Naive thymus-derived CD4-positive, alpha-beta T cell (primary cell): ENCODE measurements around the gene LEMD1. TPM values are rescaled to one million over a fixed set of nuclear protein-coding genes. Genes with fewer than 3 reads are reported as not detected.
A peak's percentile ranks its signal among the peaks of the same experiment; 100 is the strongest.

Source experiments
- ATAC-seq: fragments of 150-1000 bp; cut with Tn5 transposase; 2 replicates; pipeline ENCODE4 v1.10.0; 2021; ENCODE audit warnings: mild to moderate bottlenecking, moderate library complexity
- CTCF ChIA-PET: fragments of 350-600 bp; sonication (Branson Sonifier 250); formaldehyde crosslinking; loops from one replicate; lab custom pipeline; 2021; ENCODE audit warnings: antibody characterized with exemption; lab: Charles Lee
- POLR2A ChIA-PET: fragments of 350-600 bp; sonication (Branson Sonifier 250); formaldehyde crosslinking; loops from one replicate; lab custom pipeline; 2021; ENCODE audit warnings: antibody characterized with exemption, inconsistent platforms; lab: Charles Lee
- DNase-seq, 9 donors: peaks; one replicate each; pipeline versions ENCODE4 v3.0.0 to v3.0.0-alpha.2; 2020 to 2022; ENCODE audit warnings: mixed read lengths in 1 of 9
- H3K27ac ChIP-seq: one replicate; pipeline ENCODE4 v1.7.0; 2013; ENCODE audit warnings: mild to moderate bottlenecking, low read depth, low read length, moderate library complexity
- H3K27me3 ChIP-seq, 2 donors: one replicate each; pipeline ENCODE4 v1.7.0; 2013; ENCODE audit warnings: low read length in 2 of 2, mild to moderate bottlenecking in 2 of 2, moderate library complexity in 2 of 2; ENCODE audit not compliant: control insufficient read depth in 2 of 2, insufficient read depth in 2 of 2
- H3K36me3 ChIP-seq, 3 experiments: 1 replicate in 2 of 3; 2 replicates in 1 of 3; pipeline ENCODE4 v1.7.0; 2013; ENCODE audit warnings: low read length in 3 of 3, mild to moderate bottlenecking in 3 of 3, moderate library complexity in 1 of 3; ENCODE audit not compliant: insufficient read depth in 3 of 3, control insufficient read depth in 2 of 3
- H3K4me1 ChIP-seq, 2 donors: one replicate each; pipeline ENCODE4 v1.7.0; 2013; ENCODE audit warnings: low read length in 2 of 2, mild to moderate bottlenecking in 2 of 2, moderate library complexity in 1 of 2; ENCODE audit not compliant: control insufficient read depth in 2 of 2, insufficient read depth in 2 of 2
- H3K4me3 ChIP-seq: 2 replicates; pipeline ENCODE4 v1.7.0; 2013; ENCODE audit warnings: mild to moderate bottlenecking, low read length
- H3K9me3 ChIP-seq, 3 experiments: 1 replicate in 2 of 3; 2 replicates in 1 of 3; pipeline ENCODE4 v1.7.0; 2013; ENCODE audit warnings: low read length in 3 of 3; ENCODE audit not compliant: control insufficient read depth in 2 of 3
- H3K27ac Mint-ChIP-seq, 9 donors: one replicate each; pipeline ENCODE4 v1.8.0; 2020 to 2022; ENCODE audit warnings: mixed read lengths in 9 of 9, mild to moderate bottlenecking in 8 of 9, moderate library complexity in 5 of 9, inconsistent platforms in 2 of 9
- H3K27me3 Mint-ChIP-seq, 5 donors: one replicate each; pipeline ENCODE4 v1.8.0; 2021 to 2022; ENCODE audit warnings: mixed read lengths in 5 of 5, mild to moderate bottlenecking in 1 of 5
- H3K36me3 Mint-ChIP-seq, 5 donors: one replicate each; pipeline ENCODE4 v1.8.0; 2020 to 2022; ENCODE audit warnings: mixed read lengths in 5 of 5, mild to moderate bottlenecking in 3 of 5, inconsistent platforms in 1 of 5
- H3K4me1 Mint-ChIP-seq, 7 donors: one replicate each; pipeline ENCODE4 v1.8.0; 2020 to 2022; ENCODE audit warnings: mixed read lengths in 7 of 7, mild to moderate bottlenecking in 3 of 7, inconsistent platforms in 1 of 7
- H3K4me3 Mint-ChIP-seq, 10 donors: one replicate each; pipeline ENCODE4 v1.8.0; 2020 to 2022; ENCODE audit warnings: mild to moderate bottlenecking in 10 of 10, mixed read lengths in 10 of 10, moderate library complexity in 6 of 10, inconsistent platforms in 2 of 10
- H3K9me3 Mint-ChIP-seq, 11 donors: one replicate each; pipeline ENCODE4 v1.8.0; 2020 to 2022; ENCODE audit warnings: mixed read lengths in 11 of 11, mild to moderate bottlenecking in 4 of 11, inconsistent platforms in 1 of 11, moderate library complexity in 1 of 11
- intact Hi-C, 2 donors: fragments of 100-400 bp; cut with micrococcal nuclease; formaldehyde crosslinking; loops; one replicate each; pipeline ENCODE4 v1.15.1; 2023
- polyA plus RNA-seq, 2 donors: library from polyadenylated mRNA; unstranded; fragments of 300-500 nt; fragmentation: Illumina TruSeq; gene quantifications; one replicate each; pipeline ENCODE4 v1.2.3, GENCODE V29; 2021
- total RNA-seq, 6 experiments: library from RNA in 5 of 6; stranded (reverse) in 5 of 6; gene quantifications; 1 replicate in 5 of 6; 2 replicates in 1 of 6; pipeline ENCODE4 v1.2.3 and lab custom pipeline; 2021 to 2026

Gene LEMD1, protein sequence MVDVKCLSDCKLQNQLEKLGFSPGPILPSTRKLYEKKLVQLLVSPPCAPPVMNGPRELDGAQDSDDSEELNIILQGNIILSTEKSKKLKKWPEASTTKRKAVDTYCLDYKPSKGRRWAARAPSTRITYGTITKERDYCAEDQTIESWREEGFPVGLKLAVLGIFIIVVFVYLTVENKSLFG
- under 1 TPM in 1 of 5 experiments, not detected in 4; 0.97 TPM for total RNA-seq
- polyA plus RNA-seq, result not detected
- total RNA-seq (lab: John Stamatoyannopoulos, UW), result not detected

GRCh38 chr1:205421798-205422197 is at the start of gene LEMD1:
Gene LEMD1 (minus strand): TSS chr1:205422056. CDS start chr1:205420536, 1,520 bp downstream.
- Histone ChIP-seq H3K4me3 (no peak within 1 kb of the TSS), H3K27me3 (no peaks in the 10 kb centered on the region), H3K9me3 (no peaks in the 10 kb centered on the region), H3K27ac (no peak within 1 kb of the TSS), H3K4me1 (no peaks in the 10 kb centered on the region), H3K36me3 (no peaks in the 10 kb centered on the region)
- DNase-seq, result no peak
- Mint-ChIP-seq H3K36me3 (no peaks in the 10 kb centered on the region), H3K4me1 (peaks cover 0 to 5% (median 0%) of the 10 kb centered on the region in 7 donors), H3K9me3 (no peaks in the 10 kb centered on the region), H3K27me3 (peaks cover 20 to 79% (median 30%) of the 10 kb centered on the region in 5 donors), H3K4me3 (no peak within 1 kb of the TSS), H3K27ac (no peak within 1 kb of the TSS)
- intact Hi-C loops, result no loop called here
- no peak for ATAC-seq
- POLR2A ChIA-PET, result interaction anchor here (0.7 to 1.0 kb wide), 2 partner anchors 36 to 110 kb away, joined by 3 read pairs; no protein-coding TSS in a partner anchor
- CTCF ChIA-PET, result no interaction called here

DNA sequence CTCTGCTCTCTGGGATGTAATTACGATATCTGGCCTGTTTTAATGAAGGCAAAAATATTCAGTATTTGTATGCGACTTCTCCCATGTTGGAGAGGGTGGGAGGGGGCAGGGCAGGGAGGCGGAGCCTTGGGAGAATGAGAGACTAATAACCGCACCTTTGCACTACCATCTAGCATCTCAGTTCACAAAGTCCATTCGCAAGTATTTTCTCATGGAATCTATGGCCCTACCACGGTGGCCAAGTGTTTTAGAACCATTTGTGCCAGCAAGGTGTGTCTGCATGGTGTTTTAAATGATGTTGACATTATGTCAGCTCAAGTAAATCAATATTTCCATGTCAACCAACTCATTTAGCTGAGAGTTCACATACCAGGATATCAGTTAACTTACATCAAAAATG is 48.3 kb upstream of the LEMD1 start:
- no peaks in the 10 kb centered on the region for H3K27me3 ChIP-seq
- H3K4me3 ChIP-seq, result no peak overlapping the region
- H3K9me3 Mint-ChIP-seq, result peaks cover 7 to 12% (median 7%) of the 10 kb centered on the region in 11 donors
- no peak for ATAC-seq
- H3K36me3 Mint-ChIP-seq, result peaks cover 0 to 10% (median 7%) of the 10 kb centered on the region in 5 donors
- no peak for DNase-seq
- H3K4me1 Mint-ChIP-seq, result peaks cover 0 to 5% (median 0%) of the 10 kb centered on the region in 7 donors
- peaks cover 42 to 68% (median 57%) of the 10 kb centered on the region in 5 donors for H3K27me3 Mint-ChIP-seq
- H3K4me3 Mint-ChIP-seq, result no peak overlapping the region
- ChIA-PET CTCF (interaction anchor here (1.4 kb wide), 1 partner anchor 189 kb away, joined by 3 read pairs; no protein-coding TSS in a partner anchor), POLR2A (no interaction called here)
- no peak overlapping the region for H3K27ac ChIP-seq
- H3K9me3 ChIP-seq, result peaks cover 0 to 8% (median 0%) of the 10 kb centered on the region in 3 experiments
- no peak overlapping the region for H3K27ac Mint-ChIP-seq
- intact Hi-C loops, result no loop called here
- no peaks in the 10 kb centered on the region for H3K4me1 ChIP-seq
- no peaks in the 10 kb centered on the region for H3K36me3 ChIP-seq

- ATAC-seq, result no peak
- H3K36me3 Mint-ChIP-seq, result no peaks in the 10 kb centered on the region
- Histone ChIP-seq H3K9me3 (no peaks in the 10 kb centered on the region), H3K27ac (no peak overlapping the region), H3K27me3 (no peaks in the 10 kb centered on the region), H3K4me1 (no peaks in the 10 kb centered on the region), H3K36me3 (no peaks in the 10 kb centered on the region), H3K4me3 (no peak overlapping the region)
- ChIA-PET CTCF (interaction anchor here (0.7 kb wide), 2 partner anchors 19 to 22 kb away, joined by 3 to 4 read pairs; no protein-coding TSS in a partner anchor), POLR2A (no interaction called here)
- DNase-seq, result no peak
- H3K4me3 Mint-ChIP-seq, result no peak overlapping the region
- no peaks in the 10 kb centered on the region for H3K4me1 Mint-ChIP-seq
- intact Hi-C loops, result no loop called here
- peaks cover 0 to 3% (median 0%) of the 10 kb centered on the region in 11 donors for H3K9me3 Mint-ChIP-seq
- no peak overlapping the region for H3K27ac Mint-ChIP-seq
- H3K27me3 Mint-ChIP-seq, result peaks cover 14 to 39% (median 31%) of the 10 kb centered on the region in 5 donors
These were observed 44.9 kb upstream of the LEMD1 start for GRCh38 chr1:205466595-205467220.

DNA sequence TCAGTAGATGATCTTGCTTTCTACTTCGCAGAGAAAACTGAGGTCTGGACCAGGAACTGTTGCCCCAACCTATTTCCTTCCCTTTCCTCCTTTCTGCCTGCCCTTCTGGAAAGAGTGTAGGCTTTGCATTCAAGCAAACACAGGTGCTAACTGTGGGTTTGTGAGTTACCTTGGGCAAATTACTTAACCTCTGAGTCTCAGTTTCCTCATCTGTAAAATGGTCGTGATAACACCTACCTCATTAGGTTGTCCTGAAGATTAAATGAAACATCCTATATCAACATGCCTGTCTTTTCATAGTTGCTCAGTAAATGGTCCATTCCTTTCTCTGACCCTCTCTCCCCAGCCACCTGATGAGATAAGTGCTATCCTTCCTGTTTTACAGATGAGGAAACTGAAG is 43.5 kb upstream of the LEMD1 start:
- intact Hi-C loops, result no loop called here
- H3K36me3 ChIP-seq, result no peaks in the 10 kb centered on the region
- Mint-ChIP-seq H3K36me3 (no peaks in the 10 kb centered on the region), H3K27ac (no peak overlapping the region), H3K4me3 (no peak overlapping the region), H3K4me1 (no peaks in the 10 kb centered on the region), H3K9me3 (peaks cover 0 to 3% (median 0%) of the 10 kb centered on the region in 11 donors), H3K27me3 (peaks cover 20 to 43% (median 33%) of the 10 kb centered on the region in 5 donors)
- H3K27ac ChIP-seq, result no peak overlapping the region
- no peaks in the 10 kb centered on the region for H3K9me3 ChIP-seq
- CTCF ChIA-PET, result no interaction called here
- H3K4me3 ChIP-seq, result no peak overlapping the region
- H3K4me1 ChIP-seq, result no peaks in the 10 kb centered on the region
- no peak for DNase-seq
- no peaks in the 10 kb centered on the region for H3K27me3 ChIP-seq
- no peak for ATAC-seq
- POLR2A ChIA-PET, result no interaction called here

DNA sequence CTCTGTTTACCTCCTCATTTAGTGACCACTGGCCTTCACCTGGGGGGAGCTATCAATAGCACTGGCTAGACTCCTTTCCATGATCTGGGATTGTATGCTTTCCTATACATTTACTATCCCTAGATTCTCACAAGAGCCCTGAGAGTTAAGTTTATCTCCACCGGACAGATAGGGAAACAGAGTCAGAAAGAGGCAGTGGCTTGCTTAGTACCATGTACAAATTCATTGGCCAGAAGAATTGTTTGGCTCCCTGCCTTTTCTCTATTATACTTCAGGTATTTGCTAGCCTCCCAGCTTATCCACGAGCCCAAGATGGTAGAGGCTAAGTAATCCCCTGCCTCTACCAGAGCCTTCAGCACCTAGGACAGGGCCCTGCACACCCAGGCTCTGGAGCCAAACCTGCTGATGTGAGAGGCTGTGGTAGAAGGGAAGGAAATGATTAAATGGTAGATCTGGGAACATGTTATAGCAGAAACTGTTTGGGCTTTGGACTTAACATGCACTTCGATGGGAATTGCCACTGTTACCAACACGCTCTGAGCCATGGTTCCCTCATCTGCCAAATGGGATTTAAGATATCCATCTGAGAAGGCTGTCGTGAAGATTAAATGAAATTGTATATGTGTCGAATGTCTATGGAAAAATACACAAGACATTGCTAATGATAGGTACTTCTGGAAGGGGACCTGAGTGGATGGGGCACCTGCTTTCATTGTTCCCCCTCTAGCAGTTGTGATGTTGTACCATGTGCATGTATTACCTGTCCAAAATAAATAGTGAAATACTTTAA is 37.1 kb upstream of the LEMD1 start:
- Mint-ChIP-seq H3K4me3 (peak overlapping the region in 1 of 10 donors; percentile 34), H3K9me3 (peaks cover 0 to 2% (median 0%) of the 10 kb centered on the region in 11 donors), H3K4me1 (peaks cover 6 to 20% (median 16%) of the 10 kb centered on the region in 7 donors), H3K36me3 (peaks cover 0 to 3% (median 0%) of the 10 kb centered on the region in 5 donors), H3K27ac (no peak overlapping the region), H3K27me3 (peaks cover 52 to 61% (median 59%) of the 10 kb centered on the region in 5 donors)
- ChIA-PET CTCF (no interaction called here), POLR2A (no interaction called here)
- peaks cover 9 to 17% of the 10 kb centered on the region in 2 donors for H3K4me1 ChIP-seq
- H3K36me3 ChIP-seq, result no peaks in the 10 kb centered on the region
- H3K9me3 ChIP-seq, result no peaks in the 10 kb centered on the region
- peaks cover 17 to 22% of the 10 kb centered on the region in 2 donors for H3K27me3 ChIP-seq
- DNase-seq (peak in 4 of 9 donors; percentile 22 to 38 (median 29)), ATAC-seq (peak; percentile 53)
- intact Hi-C loops, result no loop called here
- H3K4me3 ChIP-seq, result no peak overlapping the region
- H3K27ac ChIP-seq, result no peak overlapping the region
